ENCODE data around the gene PNPLA7.

DNA sequence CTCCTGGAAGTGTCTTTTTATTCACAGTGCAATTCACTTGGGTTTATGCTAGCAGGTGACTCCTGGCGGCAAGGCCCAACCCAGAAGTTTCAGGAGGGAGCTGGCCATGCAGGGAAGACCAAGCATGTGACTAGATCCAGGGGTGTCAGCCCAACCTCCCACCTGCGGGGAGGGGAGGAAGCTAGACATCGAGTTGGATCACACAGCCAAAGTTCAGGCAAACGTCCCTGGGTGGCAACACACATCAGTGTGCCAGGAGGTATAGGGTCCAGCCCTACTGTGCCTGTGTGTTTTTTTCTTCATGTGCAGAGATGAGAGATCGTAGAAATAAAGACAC is 25.3 kb downstream of the PNPLA7 start:
- TF ChIP-seq, protein P1, sequence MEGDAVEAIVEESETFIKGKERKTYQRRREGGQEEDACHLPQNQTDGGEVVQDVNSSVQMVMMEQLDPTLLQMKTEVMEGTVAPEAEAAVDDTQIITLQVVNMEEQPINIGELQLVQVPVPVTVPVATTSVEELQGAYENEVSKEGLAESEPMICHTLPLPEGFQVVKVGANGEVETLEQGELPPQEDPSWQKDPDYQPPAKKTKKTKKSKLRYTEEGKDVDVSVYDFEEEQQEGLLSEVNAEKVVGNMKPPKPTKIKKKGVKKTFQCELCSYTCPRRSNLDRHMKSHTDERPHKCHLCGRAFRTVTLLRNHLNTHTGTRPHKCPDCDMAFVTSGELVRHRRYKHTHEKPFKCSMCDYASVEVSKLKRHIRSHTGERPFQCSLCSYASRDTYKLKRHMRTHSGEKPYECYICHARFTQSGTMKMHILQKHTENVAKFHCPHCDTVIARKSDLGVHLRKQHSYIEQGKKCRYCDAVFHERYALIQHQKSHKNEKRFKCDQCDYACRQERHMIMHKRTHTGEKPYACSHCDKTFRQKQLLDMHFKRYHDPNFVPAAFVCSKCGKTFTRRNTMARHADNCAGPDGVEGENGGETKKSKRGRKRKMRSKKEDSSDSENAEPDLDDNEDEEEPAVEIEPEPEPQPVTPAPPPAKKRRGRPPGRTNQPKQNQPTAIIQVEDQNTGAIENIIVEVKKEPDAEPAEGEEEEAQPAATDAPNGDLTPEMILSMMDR (IDR thresholded peaks at IDR 0.05), result no peak
- TF ChIP-seq POLR2A (IDR thresholded peaks at IDR 0.05), result no peak
